Pulmonary artery endothelial cell (primary cell): ENCODE results near the gene SPSB3. TPM values are rescaled to one million over a fixed set of nuclear protein-coding genes. Genes with fewer than 3 reads are reported as not detected.
"Not testable (repeated sequence)": the region's sequence is repeated elsewhere in the genome, so short reads cannot be mapped to it uniquely, and the experiment has no call there.

ENCODE experiments used
- DNase-seq: peaks from one replicate; pipeline ENCODE4 v3.0.0-alpha.2; 2011; ENCODE audit warnings: low read depth, low spot score
- total RNA-seq: library from RNA; depleted of rRNA; stranded (reverse); fragments of >200 nt; gene quantifications from 2 replicates; pipeline ENCODE4 v1.2.3, GENCODE V29; 2014

The SPSB3 gene
- total RNA-seq, 1 donor from 2014 or later: 39.4 TPM

DNA sequence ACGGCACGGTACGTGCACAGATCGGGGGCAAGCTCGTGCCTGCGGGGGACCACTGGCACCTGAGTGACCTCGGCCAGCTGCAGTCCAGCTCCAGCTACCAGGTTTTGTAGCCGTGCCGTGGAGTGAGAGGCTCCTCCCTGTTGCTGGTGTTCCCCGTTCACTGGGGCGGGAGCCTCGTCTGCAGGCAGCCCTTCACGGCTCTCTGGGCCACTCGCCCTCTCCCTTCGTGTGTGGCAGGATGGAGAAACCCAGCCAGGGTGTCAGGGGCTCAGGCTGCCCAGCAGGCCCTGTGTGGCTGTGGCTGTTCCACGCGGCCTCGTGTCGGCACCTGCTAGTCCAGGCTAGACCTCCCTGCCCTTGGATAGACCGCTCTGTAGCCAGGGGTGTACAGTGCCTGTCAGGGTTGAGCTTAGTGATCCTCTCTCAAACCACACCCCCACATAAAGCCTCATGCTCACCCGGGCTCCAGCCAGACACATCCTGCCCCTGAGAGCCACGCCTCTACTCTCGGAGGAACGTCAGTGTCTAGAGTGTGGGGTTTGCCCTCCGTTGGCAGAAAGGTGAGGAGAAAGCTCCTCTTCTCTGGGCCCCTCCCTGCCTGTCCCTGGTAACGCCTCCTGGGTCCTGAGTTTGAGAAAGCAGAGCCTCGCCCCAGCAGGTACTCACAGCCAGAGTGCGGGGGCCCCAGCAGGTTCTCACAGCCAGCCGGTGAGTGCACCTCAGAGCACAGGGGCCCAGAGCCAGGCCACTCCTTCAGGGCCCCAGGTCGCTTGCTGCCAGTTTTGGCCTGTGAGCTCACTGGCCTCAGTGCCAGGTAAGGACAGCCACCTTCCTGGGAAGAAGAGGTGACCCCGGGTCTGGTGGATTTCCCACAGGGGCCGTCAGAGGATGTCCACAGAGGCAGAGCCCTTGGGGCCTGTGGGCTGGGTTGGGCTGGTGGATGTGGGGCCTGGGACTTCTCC lies 38.7 kb downstream of the SPSB3 start:
- no peak for DNase-seq

DNA sequence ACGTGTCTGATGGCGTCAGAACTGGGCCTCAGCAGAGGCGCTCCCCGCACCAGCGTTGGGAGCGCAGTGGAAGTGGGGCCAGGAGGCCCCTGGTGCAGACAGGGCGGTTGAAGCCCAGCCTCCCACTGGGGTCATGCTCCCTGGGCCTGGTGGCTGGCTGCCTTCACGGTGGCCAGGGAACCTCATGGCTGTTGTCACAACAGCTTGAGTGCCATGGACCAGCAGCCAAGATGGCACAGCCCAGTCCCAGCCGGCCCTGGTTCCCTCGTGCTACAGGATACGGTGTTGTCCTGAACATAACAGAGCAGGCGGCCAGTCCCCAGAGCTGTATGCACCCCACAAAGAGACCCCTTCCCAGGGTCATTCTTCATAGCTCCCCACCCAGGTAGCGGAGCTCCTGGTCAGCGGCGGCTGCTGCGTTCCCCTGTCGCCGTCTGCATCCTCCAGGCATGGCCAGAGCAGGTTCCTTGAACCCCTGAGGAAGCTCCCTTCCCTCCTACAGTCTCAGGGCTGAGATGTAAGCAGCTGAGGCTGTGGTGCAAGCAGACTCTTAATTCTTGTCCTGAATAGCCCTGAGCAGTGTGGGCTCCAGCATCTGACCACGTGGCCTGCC lies 40.7 kb downstream of the SPSB3 start:
- DNase-seq: no peak

DNA sequence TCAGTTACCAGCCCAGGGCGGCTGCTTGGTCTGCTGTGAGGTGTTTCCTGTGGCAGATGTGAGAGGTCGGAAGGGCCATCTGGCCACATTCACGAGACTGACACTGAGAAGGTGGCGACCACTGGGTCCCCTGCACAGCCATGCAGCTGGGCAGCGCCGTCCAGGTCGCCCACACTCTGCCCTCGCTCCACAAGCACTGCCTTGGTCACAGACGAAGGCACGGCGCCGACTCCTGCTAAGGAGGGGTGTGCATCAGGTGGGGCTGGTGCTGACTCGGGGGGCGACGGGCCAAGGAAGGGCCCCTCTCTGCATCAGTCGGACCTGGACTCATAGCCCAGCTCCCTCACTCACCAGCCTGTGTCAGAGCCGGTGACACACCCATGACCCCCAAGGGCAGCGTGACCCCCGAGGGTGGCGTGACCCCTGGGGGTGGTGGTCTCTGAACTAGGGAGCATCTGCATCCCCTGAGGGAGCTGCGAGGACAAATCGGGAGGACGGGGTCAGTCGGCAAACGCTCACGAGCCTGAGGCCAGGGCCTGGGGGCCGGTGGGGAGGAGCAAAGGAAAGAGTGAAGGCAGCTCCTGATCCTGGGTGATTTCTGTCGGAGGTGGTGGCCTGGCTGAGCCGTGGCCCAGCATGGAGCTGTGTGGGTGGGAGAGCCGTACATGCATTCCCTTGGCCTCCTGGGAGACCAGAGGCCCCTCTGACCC lies 41.4 kb downstream of the SPSB3 start:
- DNase-seq: no peak

DNA sequence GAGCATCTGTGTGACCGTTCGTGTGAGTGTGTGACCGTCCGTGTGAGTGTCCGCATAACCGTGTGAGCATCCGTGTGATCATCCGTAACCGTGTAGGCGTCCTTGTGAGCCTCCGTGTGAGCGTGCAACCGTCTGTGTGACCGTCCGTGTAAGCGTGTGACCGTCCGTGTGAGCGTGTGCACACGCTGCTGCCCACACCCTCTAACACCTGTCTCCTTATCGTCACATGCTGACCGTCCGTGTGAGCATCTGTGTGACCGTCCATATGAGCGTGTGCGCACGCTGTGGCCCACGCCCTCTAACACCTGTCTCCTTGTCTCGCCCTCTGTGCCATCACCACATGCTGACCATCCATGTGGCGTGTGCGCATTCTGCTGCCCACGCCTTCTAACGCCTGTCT lies 42.1 kb downstream of the SPSB3 start:
- DNase-seq: no peak

GRCh38 chr16:1734816-1735215 lies 47.6 kb downstream of the SPSB3 start:
- no peak for DNase-seq

GRCh38 chr16:1734123-1734522 lies 48.2 kb downstream of the SPSB3 start:
- DNase-seq: no peak

- not testable (repeated sequence) for DNase-seq
These were observed 49.8 kb downstream of the SPSB3 start for GRCh38 chr16:1732551-1732987.

DNA sequence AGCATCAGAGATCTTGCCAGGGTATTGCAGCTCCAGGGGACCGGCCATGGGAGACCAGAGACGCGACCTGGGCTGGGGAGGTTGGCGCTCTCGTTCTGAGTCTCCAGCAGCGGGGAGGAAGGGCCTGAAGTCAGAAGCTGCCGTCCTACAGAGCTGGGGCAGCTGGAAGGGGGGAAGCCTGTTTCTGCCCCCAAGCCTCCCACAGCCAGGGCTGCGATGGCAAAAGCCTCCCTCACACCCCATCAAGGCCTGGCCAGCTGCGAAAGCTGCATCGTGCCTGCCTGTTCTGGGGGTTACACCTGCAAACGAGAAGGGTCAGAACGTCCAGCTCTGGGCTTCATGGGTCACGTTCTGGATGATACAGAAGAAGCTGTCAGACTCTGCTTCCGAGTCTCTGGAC lies 50.3 kb downstream of the SPSB3 start:
- DNase-seq: no peak

GRCh38 chr16:1731603-1732002 lies 50.8 kb downstream of the SPSB3 start:
- no peak for DNase-seq

DNA sequence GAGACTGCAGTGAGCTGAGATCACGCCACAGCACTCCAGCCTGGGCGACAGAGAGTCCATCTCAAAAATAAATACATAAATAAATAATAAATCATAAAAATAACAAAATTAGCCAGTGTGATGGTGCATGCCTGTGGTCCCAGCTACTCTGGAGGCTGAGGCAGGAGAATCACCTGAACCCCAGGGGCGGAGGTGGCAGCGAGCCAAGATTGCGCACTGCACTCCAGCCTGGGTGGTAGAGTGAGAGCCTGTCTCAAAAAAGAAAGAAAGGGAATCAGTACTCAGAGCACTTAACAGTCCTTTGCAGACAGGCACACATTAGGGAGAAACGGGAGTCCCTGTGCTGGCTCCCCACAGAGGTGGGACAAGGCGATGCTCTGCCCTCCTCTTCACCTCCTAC lies 51.3 kb downstream of the SPSB3 start:
- DNase-seq: no peak

DNA sequence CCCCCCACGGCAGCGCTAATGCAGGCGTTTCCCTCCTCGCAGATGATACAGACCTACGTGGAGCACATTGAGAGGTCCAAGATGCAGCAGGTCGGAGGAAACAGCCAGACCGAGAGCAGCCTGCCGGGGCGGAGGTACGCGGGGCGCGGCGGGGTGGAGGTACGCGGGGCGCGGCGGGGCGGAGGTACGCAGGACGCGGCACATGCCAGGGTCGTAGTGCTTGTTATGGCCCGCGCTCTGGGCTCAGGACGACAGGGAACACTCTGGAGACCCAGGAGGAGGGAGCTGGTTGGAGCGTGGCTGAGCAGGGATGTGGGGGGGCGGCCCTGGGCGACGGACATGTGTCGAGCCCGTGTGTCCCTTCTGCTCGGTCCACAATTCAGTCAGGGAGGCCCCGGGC lies 52.9 kb downstream of the SPSB3 start:
- DNase-seq: no peak

- DNase-seq: no peak
These were observed 53.3 kb downstream of the SPSB3 start for GRCh38 chr16:1729026-1729425.

- DNase-seq: no peak
These were observed 54.4 kb downstream of the SPSB3 start for GRCh38 chr16:1727651-1728624.

Other genes starting within 250 kb of the SPSB3 start
- 24.6 and 25.7 TPM in 2 replicates for gene TMEM204, start 248.9 kb downstream of the SPSB3 start, total RNA-seq
- gene IFT140, start 170.5 kb downstream of the SPSB3 start, total RNA-seq: 19.8 and 20.8 TPM in 2 replicates
- 6.7 and 9.3 TPM in 2 replicates for gene CRAMP1, start 170.2 kb downstream of the SPSB3 start, total RNA-seq
- gene JPT2, start 104.3 kb downstream of the SPSB3 start, total RNA-seq: 45.9 and 81.5 TPM in 2 replicates
- 27.4 and 31.2 TPM in 2 replicates for gene MAPK8IP3, start 76.4 kb downstream of the SPSB3 start, total RNA-seq
- 53.0 and 58.7 TPM in 2 replicates for gene NME3, start 11.0 kb downstream of the SPSB3 start, total RNA-seq
- gene EME2, start 9.8 kb downstream of the SPSB3 start, total RNA-seq: 5.9 and 7.1 TPM in 2 replicates
- gene MRPS34, start 9.4 kb downstream of the SPSB3 start, total RNA-seq: 91.0 and 100 TPM in 2 replicates
- gene NUBP2, start 389 bp upstream of the SPSB3 start, total RNA-seq: 74.5 and 77.8 TPM in 2 replicates
- gene IGFALS, start 11.1 kb upstream of the SPSB3 start, total RNA-seq: not detected in 2 replicates
- 76.2 and 78.9 TPM in 2 replicates for gene HAGH, start 44.3 kb upstream of the SPSB3 start, total RNA-seq
- gene FAHD1, start 44.6 kb upstream of the SPSB3 start, total RNA-seq: 91.9 and 93.0 TPM in 2 replicates
- gene MEIOB, start 89.6 kb upstream of the SPSB3 start, total RNA-seq: 0.40 TPM in 1 of 2 replicates, not detected in the other
- not detected in 2 replicates for gene HS3ST6, start 135.8 kb upstream of the SPSB3 start, total RNA-seq
- 10.9 and 11.1 TPM in 2 replicates for gene MSRB1, start 160.6 kb upstream of the SPSB3 start, total RNA-seq
- gene RPL3L, start 172.1 kb upstream of the SPSB3 start, total RNA-seq: not detected in 2 replicates
- 169 and 200 TPM in 2 replicates for gene NDUFB10, start 177.0 kb upstream of the SPSB3 start, total RNA-seq
- 2,313 and 4,514 TPM in 2 replicates for gene RPS2, start 182.3 kb upstream of the SPSB3 start, total RNA-seq
- not detected in 2 replicates for gene RNF151, start 184.3 kb upstream of the SPSB3 start, total RNA-seq
- gene TBL3, start 189.5 kb upstream of the SPSB3 start, total RNA-seq: 59.4 and 61.9 TPM in 2 replicates
- gene NOXO1, start 198.9 kb upstream of the SPSB3 start, total RNA-seq: 0.07 and 0.13 TPM in 2 replicates
- gene GFER, start 201.6 kb upstream of the SPSB3 start, total RNA-seq: 13.5 and 21.1 TPM in 2 replicates
- 1.8 and 5.6 TPM in 2 replicates for gene SYNGR3, start 207.4 kb upstream of the SPSB3 start, total RNA-seq
- gene ZNF598, start 227.2 kb upstream of the SPSB3 start, total RNA-seq: 22.8 and 23.4 TPM in 2 replicates
- gene NPW, start 237.2 kb upstream of the SPSB3 start, total RNA-seq: 0.33 and 0.46 TPM in 2 replicates
- gene NHERF2, start 244.3 kb upstream of the SPSB3 start, total RNA-seq: 53.2 and 76.2 TPM in 2 replicates